ENCODE data around the gene HDAC4.

- TF ChIP-seq CTCF (IDR thresholded peaks at IDR 0.05) (no peak), POLR2A (IDR thresholded peaks at IDR 0.05) (no peak)
Measured at GRCh38 chr2:239141021-239141760, 259.6 kb downstream of the HDAC4 start.
